Activated naive CD4-positive, alpha-beta T cell treated with anti-CD3 and anti-CD28 coated beads, Interleukin-2, amount 50 U/mL, for 72 hours (primary cell): ENCODE results near the gene SDK1. TPM values are rescaled to one million over a fixed set of nuclear protein-coding genes. Genes with fewer than 3 reads are reported as not detected.
"Not testable (repeated sequence)": the region's sequence is repeated elsewhere in the genome, so short reads cannot be mapped to it uniquely, and the experiment has no call there.

Source experiments
- ATAC-seq, 2 donors: fragments of 150-1000 bp; cut with Tn5 transposase; 2 replicates each; pipeline ENCODE4 v1.10.0; 2021; ENCODE audit warnings: mild to moderate bottlenecking in 2 of 2, moderate library complexity in 2 of 2
- DNase-seq, 2 donors: peaks; one replicate each; pipeline ENCODE4 v3.0.0; 2021 to 2022; ENCODE audit warnings: low spot score in 2 of 2
- H3K27ac Mint-ChIP-seq, 2 donors: one replicate each; pipeline ENCODE4 v1.8.0; 2022; ENCODE audit warnings: mild to moderate bottlenecking in 2 of 2, mixed read lengths in 2 of 2
- H3K36me3 Mint-ChIP-seq, 2 donors: one replicate each; pipeline ENCODE4 v1.8.0; 2022; ENCODE audit warnings: mixed read lengths in 2 of 2
- H3K9me3 Mint-ChIP-seq, 2 donors: one replicate each; pipeline ENCODE4 v1.8.0; 2022; ENCODE audit warnings: mixed read lengths in 2 of 2
- total RNA-seq, 2 donors: library from RNA; stranded (reverse); gene quantifications; one replicate each; pipeline ENCODE4 v1.2.3, GENCODE V29; 2022

Gene SDK1
- total RNA-seq, 2 donors from 2014 or later: 1.3 to 2.1 TPM

DNA sequence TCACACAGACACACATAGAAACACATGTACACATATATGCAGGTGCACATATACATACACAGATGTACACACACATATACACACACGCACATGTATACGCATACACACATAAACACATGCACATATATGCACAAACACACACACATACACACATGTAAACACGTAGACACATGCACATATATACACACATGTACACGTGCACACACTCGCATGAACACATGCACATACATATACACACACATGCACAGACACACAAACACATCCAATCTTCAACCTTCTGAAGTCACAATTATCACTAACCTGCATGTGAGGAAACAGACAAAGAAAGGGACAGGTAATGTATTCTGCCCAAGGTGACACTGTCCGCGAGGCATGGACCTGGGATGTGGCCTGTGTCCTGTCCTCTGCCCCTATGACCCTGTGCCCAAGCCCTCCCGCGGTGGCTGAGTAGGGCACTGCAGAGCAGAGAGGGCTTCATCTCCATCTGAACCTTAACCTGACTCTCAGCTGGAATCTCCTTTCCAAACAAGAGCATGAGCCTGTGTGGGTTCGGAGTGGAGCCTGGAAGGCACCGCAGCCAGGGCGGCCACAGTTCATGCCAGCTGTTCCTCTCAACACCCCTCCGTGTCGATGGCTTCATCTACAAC, 660.9 kb downstream of the SDK1 start:
- Mint-ChIP-seq H3K36me3 (no peaks in the 10 kb centered on the region), H3K27ac (no peak overlapping the region), H3K9me3 (peaks cover 0 to 4% of the 10 kb centered on the region in 2 donors)
- ATAC-seq (no peak), DNase-seq (no peak)

- not testable (repeated sequence) for H3K36me3 Mint-ChIP-seq, H3K9me3 Mint-ChIP-seq, DNase-seq, ATAC-seq, H3K27ac Mint-ChIP-seq
These were observed 662.7 kb downstream of the SDK1 start for GRCh38 chr7:3963768-3964167.

DNA sequence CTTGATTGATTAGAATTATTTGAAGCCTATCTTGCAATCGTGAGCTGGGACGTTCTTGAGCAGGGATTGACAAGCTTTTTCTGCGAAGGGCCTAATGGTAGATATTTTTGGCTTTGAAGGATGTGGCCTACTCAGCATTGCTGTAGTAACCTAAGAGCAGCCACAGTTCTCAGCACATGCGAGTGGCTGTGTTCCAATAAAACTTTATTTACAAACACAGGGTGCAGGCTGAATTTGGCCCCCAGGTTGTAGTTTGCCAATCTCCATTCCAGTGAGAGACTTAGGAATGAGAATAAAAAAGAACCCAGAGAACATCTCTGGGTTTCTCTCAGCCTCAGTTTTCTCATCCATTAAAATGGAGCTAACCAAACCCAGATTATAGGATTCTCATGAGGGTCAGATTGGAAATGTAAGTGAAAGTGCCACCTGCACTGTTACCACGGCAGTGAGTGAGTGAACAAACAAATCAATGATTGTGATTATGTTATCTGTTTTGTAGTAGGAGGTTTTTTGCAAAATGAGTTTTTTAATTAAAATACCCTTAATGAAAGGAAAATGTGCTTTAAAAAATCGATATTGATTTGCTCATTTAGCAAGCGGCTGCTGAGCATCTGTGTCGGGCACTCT, 664.0 kb downstream of the SDK1 start:
- H3K9me3 Mint-ChIP-seq: peaks cover 0 to 4% of the 10 kb centered on the region in 2 donors
- H3K36me3 Mint-ChIP-seq: no peaks in the 10 kb centered on the region
- ATAC-seq: no peak
- H3K27ac Mint-ChIP-seq: peak overlapping the region in 1 of 2 donors; percentile 30
- DNase-seq: no peak

DNA sequence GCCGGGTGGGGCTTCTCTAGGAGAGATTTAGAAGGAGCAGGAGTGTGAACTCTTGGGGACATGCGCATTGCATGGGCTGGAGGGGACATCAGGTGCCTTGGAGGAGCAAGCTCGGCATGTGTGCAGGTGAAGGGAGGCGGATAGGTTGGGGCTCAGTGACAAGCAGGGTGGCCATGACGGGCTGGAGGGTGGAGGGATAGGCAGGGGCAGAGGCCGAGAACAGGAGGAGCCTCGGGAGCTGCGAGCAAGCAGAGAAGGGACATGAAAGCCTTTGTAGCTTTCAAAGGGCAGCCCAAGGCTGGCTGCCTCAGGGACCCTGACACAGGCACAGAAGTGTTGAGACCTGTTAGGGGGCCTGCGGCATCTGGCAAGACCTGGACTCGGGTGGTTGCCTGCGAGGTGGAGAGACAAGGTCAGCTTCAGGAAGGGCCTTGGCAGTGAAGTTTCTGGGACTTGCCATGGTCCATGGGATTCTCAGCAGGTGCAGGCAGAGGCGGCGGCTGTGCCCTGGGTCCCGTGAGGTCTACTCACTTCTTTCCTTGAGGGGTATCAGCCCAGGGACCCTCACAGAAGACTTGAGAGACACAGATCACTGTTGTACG, 664.8 kb downstream of the SDK1 start:
- ATAC-seq: no peak
- Mint-ChIP-seq H3K9me3 (peaks cover 0 to 4% of the 10 kb centered on the region in 2 donors), H3K36me3 (no peaks in the 10 kb centered on the region), H3K27ac (peak overlapping the region in 1 of 2 donors; percentile 30)
- no peak for DNase-seq

- DNase-seq: no peak
- ATAC-seq: no peak
- Mint-ChIP-seq H3K27ac (no peak overlapping the region), H3K36me3 (no peaks in the 10 kb centered on the region), H3K9me3 (no peaks in the 10 kb centered on the region)
These were observed 667.2 kb downstream of the SDK1 start for GRCh38 chr7:3968234-3968633.

DNA sequence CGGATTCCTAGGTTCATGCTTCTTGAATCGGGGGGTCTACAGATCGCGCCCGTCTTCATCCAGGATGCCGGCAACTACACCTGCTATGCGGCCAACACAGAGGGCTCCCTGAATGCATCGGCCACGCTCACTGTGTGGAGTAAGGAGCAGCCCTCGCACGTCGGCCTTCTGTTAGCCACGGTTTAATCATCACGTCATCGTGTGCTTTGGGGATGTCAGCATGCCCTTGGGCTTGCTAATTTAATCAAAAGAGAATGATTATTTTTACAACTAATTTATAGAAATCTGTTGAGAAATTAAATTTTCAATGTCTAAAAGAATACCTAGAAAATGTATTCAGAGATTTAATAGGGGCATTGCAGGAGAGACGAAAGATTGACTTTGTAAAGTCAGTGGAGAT, 668.2 kb downstream of the SDK1 start:
- ATAC-seq: no peak
- Mint-ChIP-seq H3K27ac (no peak overlapping the region), H3K36me3 (no peaks in the 10 kb centered on the region), H3K9me3 (no peaks in the 10 kb centered on the region)
- DNase-seq: no peak

DNA sequence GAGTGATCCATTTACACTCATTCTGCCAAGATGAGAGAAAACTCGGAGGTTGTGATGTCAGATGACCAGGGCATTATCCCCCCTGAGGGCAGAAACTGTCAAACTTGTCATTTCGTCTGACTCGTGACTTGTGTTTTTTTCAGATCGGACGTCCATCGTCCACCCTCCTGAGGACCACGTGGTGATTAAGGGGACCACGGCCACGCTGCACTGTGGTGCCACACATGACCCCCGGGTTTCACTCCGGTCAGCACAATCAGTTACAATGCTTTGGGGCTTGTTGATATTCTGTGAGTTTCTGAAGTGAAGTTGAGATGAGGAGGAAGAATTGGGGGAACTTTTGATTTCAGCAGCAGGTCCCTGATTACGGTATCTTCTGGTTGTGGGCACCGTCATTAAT, 670.3 kb downstream of the SDK1 start:
- Mint-ChIP-seq H3K27ac (no peak overlapping the region), H3K36me3 (no peaks in the 10 kb centered on the region), H3K9me3 (no peaks in the 10 kb centered on the region)
- DNase-seq: no peak
- ATAC-seq: no peak

- DNase-seq (no peak), ATAC-seq (no peak)
- H3K27ac Mint-ChIP-seq: no peak overlapping the region
- H3K9me3 Mint-ChIP-seq: no peaks in the 10 kb centered on the region
- H3K36me3 Mint-ChIP-seq: no peaks in the 10 kb centered on the region
These were observed 672.2 kb downstream of the SDK1 start for GRCh38 chr7:3973264-3973663.

DNA sequence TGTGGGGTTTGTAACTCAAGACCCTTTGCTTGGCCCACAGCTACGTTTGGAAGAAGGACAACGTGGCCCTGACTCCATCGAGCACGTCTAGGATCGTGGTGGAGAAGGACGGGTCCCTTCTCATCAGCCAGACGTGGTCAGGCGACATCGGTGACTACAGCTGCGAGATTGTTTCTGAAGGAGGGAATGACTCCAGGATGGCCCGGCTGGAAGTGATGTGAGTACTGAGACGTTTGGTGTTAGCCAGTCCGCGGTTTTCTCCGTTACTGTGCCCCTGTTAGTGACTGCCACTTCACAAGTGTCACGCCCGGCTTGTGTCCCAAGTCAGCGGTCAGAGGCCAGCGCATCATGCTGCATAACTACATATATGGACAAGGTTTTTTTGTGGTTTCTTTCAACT, 673.3 kb downstream of the SDK1 start:
- no peaks in the 10 kb centered on the region for H3K9me3 Mint-ChIP-seq
- no peaks in the 10 kb centered on the region for H3K36me3 Mint-ChIP-seq
- DNase-seq (no peak), ATAC-seq (no peak)
- no peak overlapping the region for H3K27ac Mint-ChIP-seq

DNA sequence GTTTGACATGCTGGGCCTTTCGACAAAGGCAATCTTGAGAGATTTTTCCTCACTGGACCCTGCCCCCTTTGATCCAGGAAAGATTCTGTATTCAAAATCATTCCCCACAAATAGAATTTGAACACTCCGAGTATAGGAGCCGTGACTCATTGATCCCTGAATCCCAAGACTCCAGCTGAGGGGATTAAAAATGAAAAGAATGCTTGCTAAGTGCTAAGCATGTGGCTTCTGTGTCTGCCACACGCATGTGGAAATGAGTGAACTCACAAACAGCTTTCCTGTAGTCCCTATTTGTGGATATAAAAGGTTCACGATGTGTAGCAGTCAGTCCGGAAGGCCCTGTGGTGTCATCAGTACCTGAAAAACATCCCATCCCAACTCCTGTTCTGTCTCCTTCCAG, 674.3 kb downstream of the SDK1 start:
- Mint-ChIP-seq H3K9me3 (no peaks in the 10 kb centered on the region), H3K36me3 (no peaks in the 10 kb centered on the region), H3K27ac (no peak overlapping the region)
- no peak for DNase-seq
- no peak for ATAC-seq

DNA sequence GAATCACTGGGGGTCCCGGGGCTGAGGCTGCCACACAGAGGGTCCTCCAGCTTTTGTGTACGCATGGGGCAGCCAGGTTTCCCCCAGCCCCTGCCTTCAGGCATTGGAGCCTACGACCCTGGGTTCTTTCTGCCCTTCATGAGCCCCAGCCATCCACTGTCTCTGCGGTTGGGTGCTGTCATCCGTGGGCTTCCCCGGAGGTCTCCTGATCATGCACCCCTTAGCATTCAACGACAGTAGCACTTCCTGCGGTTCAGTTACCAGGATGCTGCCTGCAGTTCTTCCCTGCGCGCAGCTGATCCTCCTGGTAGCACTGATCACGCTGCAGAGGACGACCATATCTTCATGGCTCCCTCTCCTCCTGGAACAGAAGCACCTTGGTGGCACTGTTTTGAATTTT, 676.3 kb downstream of the SDK1 start:
- Mint-ChIP-seq H3K27ac (no peak overlapping the region), H3K9me3 (no peaks in the 10 kb centered on the region), H3K36me3 (no peaks in the 10 kb centered on the region)
- ATAC-seq (no peak), DNase-seq (no peak)

DNA sequence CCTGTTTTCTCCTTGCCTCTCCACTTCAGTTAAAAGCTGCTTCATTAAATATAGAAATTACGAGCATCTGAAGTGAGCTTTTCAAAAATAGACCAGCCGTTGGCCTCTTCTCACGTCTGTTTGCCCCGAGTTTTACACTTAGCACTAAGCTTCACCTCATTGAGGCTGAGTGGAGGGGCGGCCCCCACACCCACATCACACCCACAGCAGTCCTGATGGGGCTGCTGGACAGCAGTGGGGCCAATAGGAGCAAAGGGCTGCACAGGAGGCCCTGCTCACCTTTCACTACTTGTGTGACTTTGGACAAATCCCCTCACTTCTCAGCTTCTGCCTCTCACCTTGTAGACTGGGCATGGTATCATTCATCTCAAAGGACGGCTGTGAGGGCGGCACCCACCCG, 677.8 kb downstream of the SDK1 start:
- Mint-ChIP-seq H3K36me3 (no peaks in the 10 kb centered on the region), H3K9me3 (no peaks in the 10 kb centered on the region), H3K27ac (no peak overlapping the region)
- ATAC-seq (no peak), DNase-seq (no peak)

- Mint-ChIP-seq H3K27ac (no peak overlapping the region), H3K9me3 (no peaks in the 10 kb centered on the region), H3K36me3 (no peaks in the 10 kb centered on the region)
- ATAC-seq: no peak
- DNase-seq: no peak
These were observed 678.7 kb downstream of the SDK1 start for GRCh38 chr7:3979611-3980299.

GRCh38 chr7:3980300-3980643, 679.2 kb downstream of the SDK1 start:
- Mint-ChIP-seq H3K36me3 (no peaks in the 10 kb centered on the region), H3K27ac (no peak overlapping the region), H3K9me3 (no peaks in the 10 kb centered on the region)
- ATAC-seq (no peak), DNase-seq (no peak)

DNA sequence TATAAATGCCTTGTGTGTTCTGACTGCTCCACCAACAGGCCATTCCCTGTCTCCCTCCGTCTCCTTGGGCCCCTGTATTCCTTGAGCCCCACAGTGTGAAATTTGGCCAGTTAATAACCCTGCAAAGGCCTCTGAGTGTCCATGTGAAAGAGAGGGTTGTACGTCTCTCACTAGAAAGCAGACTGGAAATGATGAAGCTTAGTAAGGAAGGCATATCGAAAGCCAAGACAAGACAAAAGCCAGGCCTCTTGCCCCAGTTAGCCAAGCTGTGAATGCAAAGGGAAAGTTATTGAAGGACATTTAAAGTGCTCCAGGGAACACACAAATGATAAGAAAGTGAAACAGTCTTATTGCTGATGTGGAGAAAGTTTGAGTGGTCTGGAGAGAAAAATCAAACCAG, 680.2 kb downstream of the SDK1 start:
- H3K9me3 Mint-ChIP-seq: no peaks in the 10 kb centered on the region
- ATAC-seq (no peak), DNase-seq (no peak)

DNA sequence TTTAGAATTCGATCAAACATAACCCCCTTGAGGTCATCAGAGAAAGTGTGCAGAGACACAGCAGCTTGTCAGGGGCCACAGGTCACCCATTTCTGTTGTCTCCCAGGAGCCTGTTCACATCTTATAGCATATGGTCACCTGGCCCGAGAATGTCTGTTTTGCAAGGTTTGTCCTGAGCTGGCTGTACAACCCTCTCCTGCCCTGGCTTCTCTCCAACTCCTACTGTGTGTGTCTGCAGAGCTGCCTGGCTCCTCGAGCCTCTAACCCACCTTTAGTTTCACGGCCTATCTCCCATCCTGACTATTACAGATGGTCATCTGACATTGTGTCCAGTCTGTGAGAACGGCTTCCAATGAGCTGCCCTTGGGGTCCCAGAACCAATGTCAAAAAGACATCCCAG, 683.4 kb downstream of the SDK1 start:
- DNase-seq (no peak), ATAC-seq (no peak)
- Mint-ChIP-seq H3K27ac (no peak overlapping the region), H3K9me3 (no peaks in the 10 kb centered on the region), H3K36me3 (no peaks in the 10 kb centered on the region)

More for the DNA sequence above, 680.2 kb downstream of the SDK1 start:
- H3K36me3 Mint-ChIP-seq: no peaks in the 10 kb centered on the region
- no peak overlapping the region for H3K27ac Mint-ChIP-seq

DNA sequence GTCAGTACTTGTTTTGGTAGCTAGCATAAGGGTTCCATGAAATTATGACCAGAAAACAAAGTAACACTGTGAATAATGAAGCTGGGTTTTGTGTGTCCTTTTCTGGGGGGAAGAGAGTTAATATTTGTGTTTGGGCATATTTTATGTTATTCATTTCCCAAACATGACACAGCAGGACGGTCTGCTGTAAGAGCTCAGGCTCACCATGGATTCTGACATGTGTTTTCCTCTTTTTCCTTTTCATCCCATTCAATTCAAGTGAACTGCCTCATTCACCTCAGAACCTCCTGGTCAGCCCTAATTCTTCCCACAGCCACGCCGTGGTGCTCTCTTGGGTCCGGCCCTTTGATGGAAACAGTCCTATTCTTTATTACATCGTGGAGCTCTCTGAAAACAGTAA, 685.9 kb downstream of the SDK1 start:
- DNase-seq (peak in 1 of 2 donors; percentile 7), ATAC-seq (no peak)
- Mint-ChIP-seq H3K36me3 (no peaks in the 10 kb centered on the region), H3K27ac (no peak overlapping the region), H3K9me3 (no peaks in the 10 kb centered on the region)
